GM21381 (cell line): ENCODE results near the gene SIRT7.

Experiments used
- ATAC-seq: cut with Tn5 transposase; IDR thresholded peaks from one replicate; pipeline ENCODE4 v1.9.1; 2021; ENCODE audit warnings: mild to moderate bottlenecking, moderate library complexity; ENCODE audit not compliant: unreplicated experiment

The SIRT7 gene

GRCh38 chr17:81917565-81918332, at the start of gene SIRT7:
Gene SIRT7 (minus strand): TSS chr17:81918176. CDS start chr17:81918131, 45 bp downstream.
- ATAC-seq, result peak; percentile 53

- no peak for ATAC-seq
Observed at GRCh38 chr17:81967244-81967532, 49.2 kb upstream of the SIRT7 start.

- no peak for ATAC-seq
Observed at GRCh38 chr17:81966343-81967243, 48.6 kb upstream of the SIRT7 start.

GRCh38 chr17:81964081-81964849, 46.3 kb upstream of the SIRT7 start:
- no peak for ATAC-seq

- no peak for ATAC-seq
Observed at GRCh38 chr17:81962499-81963441, 44.8 kb upstream of the SIRT7 start.

GRCh38 chr17:81961521-81962498, 43.8 kb upstream of the SIRT7 start:
- no peak for ATAC-seq

- no peak for ATAC-seq
Observed at GRCh38 chr17:81961087-81961511, 43.1 kb upstream of the SIRT7 start, which contains the start of gene NOTUM. Gene NOTUM (minus strand): TSS chr17:81961187. CDS start chr17:81960909, 278 bp downstream.

GRCh38 chr17:81960130-81960958, 42.4 kb upstream of the SIRT7 start:
- ATAC-seq, result no peak

GRCh38 chr17:81959362-81960129, 41.6 kb upstream of the SIRT7 start:
- ATAC-seq, result peak; percentile 70

- no peak for ATAC-seq
Observed at GRCh38 chr17:81958633-81959342, 40.8 kb upstream of the SIRT7 start.

GRCh38 chr17:81957691-81958432, 39.9 kb upstream of the SIRT7 start:
- no peak for ATAC-seq

- no peak for ATAC-seq
Observed at GRCh38 chr17:81956607-81957589, 38.9 kb upstream of the SIRT7 start.

GRCh38 chr17:81955756-81956544, 38.0 kb upstream of the SIRT7 start:
- no peak for ATAC-seq
